COR-L47 (cell line): ENCODE measurements around the gene F5.
A peak's percentile ranks its signal among the peaks of the same experiment; 100 is the strongest.
"Not testable (repeated sequence)": the region's sequence is repeated elsewhere in the genome, so short reads cannot be mapped to it uniquely, and the experiment has no call there.

Experiments used
- DNase-seq: peaks from one replicate; lab custom pipeline; 2025; lab: John Stamatoyannopoulos, UW

The F5 gene

DNA sequence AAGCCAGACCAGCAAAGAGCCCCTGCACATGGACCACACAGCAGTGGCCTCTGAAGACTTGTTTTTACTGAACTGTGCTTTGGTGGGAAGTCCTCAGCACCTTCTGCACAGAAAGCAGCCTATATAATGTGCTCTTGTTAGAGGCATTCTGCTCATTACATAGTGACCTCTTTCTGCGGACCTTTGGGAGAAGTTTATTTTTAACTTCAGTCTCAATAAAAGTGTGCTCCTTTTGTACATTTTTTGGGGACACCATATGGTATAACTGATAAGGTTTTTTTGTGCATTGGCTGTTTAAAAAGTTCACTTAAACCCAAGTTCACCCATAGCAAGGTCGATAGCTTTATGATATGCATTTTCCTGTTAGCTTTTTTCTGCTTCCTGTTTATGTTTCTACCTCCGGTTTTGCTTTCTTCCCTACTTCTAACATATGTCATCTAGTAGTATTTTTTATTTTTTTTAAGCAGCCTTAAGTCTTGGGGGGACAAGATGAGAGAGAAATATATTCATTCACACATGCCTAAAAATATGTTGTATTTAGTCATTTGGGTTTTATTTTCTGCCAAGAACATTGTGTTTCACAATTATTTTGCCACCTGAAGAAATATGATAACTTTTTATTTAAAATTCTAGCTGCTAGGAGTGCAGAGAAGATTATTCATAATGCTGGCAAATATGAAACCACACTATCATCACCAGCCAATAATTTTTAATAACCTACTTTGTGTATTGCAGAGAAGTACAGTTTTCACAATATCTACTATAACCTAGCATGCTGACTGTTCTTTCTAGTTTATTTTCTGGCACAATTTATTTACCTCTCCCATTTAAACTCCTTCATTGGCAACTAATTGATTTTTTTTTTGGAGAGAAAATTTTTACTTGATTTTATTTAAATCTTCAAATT is 77.6 kb downstream of the F5 start:
- no peak for DNase-seq

DNA sequence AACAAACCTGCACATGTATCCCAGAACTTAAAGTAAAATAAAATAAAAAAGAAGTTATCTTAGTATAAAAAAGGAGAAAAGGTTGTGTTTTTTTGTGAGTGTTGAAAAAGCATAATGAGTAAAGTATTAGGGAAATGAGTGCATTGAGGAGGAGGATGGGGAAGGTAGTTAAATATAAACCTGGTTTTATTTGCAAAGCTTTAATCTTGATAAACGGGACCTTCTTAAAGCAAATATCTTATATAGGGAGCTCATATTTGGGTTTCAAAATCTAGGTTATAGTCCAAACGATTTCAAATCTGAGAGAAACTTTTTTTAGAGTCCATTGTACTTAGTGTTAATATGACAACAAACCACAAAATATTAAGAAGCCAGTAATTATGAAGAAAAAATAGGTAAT is 78.9 kb downstream of the F5 start:
- no peak for DNase-seq

DNA sequence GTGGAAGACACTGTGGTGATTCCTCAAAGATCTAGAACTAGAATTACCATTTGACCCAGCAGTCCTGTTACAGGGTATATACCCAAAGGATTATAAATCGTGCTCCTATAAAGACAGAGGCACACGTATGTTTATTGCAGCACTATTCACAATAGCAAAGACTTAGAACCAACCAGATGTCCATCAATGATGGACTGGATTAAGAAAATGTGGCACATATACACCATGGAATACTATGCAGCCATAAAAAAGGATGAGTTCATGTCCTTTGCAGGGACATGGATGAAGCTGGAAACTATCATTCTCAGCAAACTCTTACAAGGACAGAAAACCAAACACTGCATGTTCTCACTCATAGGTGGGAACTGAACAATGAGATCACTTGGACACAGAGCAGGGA is 82.7 kb downstream of the F5 start:
- not testable (repeated sequence) for DNase-seq

DNA sequence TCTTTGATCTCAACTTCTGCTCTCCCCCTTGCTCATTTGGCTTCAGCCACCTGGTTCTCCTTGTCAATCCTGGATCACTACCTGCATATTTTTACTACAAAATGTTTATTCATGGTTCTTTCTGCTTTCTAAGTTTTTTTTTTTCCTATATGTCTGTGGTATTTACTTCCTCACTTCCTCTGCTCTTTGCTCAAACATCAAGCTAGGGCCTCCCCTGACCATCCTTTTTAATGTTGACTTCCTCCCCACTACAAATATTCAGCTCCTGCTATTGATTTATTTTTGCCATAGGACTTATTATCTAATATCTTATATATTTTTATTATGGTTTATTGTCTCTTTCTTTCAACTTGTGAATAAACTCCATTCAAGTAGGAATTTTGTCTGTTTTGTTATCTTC is 86.5 kb downstream of the F5 start:
- no peak for DNase-seq

DNA sequence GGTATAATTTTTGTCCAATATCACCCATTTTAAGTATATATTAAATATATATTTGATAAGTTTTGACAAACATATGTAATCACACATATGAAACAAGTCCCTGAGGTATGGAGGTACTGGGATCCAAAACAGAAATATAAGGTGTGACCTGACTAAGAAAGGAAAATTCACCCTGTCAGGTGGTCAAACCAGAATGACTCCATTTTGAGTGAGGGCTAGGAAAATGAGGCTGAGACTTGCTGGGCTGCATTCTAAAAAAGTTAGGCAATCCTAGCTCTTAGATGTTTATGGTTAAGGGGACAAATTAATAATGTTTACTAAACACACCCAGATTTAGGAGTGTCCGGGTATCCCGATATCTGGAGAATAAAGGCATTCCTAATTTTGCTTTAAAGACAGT is 89.0 kb downstream of the F5 start:
- no peak for DNase-seq

DNA sequence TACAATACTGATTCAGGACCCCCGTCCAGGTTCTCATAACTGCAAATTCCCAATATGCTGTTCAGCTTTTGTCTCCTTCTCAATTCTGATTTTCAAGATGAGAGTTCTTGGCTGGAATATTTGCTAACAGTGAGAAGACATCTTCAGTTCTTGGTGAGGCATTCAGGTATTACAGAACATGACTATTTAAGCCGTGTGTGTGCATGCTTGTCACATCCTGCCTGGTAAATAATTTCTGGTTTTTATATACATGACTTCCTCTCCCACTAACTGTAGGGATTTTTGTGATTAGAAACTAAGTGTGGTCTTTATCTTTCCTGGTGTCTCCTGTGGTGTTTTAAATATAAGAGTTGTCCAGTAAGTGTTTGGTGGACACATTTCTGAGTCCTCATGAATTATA is 90.4 kb downstream of the F5 start:
- DNase-seq, result no peak

DNA sequence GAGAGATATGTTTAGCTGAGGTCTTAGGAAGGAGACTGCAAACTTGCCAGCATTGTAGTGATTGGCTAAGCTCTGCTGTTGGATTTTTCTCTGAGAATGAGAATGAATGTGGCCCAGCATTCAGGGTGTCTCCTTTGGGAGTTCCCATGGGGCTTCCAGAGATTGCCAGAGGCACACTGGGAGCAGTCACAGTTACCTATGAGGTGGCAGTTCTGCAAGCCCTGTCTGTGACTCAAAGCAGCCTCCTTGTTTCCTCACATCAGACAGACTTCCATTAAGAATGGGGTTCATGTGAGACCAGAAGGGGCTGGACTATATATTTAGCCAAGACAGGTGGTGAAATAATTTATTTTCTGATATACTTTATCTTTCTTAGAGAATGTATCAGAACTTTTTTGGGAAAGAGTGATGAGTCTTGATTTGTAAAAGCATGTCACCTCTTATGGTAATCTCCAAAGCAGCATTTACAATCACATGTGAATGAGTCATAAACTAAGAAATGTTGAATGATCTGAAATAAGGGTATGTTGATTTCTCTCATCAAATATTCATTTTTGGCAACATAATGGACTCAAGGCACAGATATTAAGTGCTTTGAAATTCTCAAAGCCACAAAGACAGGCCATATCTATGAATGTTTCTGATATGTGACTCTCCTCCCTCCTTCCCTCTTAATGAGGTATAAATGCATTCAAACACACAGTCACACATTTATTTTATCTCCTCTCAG is 91.1 kb downstream of the F5 start:
- no peak for DNase-seq

DNA sequence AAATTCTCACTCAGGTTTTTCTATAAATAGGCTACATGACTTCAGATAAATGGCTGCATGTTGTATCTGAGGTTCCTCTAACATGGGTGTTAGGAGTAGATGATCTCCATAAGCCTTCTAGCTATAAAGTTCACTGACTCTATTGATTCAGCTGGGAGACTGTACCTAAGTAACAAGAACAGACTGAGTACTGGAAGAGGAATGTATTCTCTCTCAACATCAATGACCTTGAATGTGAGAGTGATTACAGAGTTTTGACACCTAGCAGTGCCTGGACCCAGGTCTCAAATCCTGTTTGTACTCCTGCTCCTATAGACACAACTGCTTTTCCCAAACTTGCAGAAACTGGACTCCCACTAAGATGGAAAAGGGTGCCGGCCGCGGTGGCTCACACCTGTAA is 91.9 kb downstream of the F5 start:
- no peak for DNase-seq

DNA sequence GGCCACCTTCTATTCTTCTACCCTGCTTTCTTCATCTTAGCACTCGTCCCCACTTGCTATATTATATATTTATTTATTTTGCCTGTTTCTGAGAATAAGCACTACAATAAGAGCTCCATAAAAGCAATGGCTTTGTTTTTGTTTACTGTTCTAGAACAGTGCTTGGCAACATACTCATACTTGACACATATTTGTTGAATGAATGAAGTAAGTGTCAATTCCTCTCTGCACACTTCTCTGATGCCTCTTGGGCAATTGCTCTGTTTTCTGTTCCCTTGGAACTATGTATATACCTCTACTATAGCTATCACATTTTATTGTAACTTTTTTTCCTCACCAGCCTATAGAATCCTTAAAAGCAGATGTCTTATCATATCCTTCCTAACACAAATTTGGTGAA is 93.0 kb downstream of the F5 start:
- no peak for DNase-seq

DNA sequence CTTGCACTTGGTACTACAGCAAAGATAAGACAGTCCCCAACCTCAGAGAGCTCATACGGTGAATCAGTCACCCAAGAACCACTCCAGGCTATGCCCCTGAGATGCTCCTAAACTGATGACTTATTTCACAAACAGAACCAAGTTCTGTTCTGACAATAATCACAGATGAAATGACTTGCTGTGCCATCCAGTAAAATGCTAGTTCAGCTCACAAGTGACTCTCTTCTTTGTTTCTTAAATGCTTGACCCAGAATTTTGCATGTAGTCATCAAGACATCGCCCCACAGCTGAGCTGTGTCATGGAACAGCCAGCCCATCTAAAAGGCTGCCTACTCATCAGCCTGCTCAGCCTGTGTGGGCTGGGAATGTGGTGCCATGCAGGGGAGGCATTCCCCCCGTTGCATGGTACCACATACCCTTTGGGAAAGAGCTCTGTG is 94.4 kb downstream of the F5 start:
- no peak for DNase-seq

DNA sequence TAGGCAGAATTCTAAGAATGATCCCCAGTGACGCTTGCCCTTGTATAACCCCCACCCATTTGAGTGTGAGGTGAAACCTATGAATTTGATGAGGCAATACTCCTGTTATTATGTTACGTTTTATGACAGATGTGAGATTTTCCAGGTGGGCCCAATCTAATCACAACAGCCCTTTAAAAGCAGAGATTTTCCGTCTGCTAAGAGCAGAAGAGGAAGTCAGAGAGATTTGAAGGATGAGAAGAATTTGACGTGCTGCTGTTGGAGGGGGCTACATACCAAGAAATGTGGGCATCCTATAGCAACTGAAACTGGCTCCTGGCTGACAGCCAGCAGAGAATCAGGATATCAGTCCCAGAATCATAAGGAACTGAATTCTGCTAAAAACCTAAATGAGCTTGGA is 98.1 kb downstream of the F5 start:
- no peak for DNase-seq

DNA sequence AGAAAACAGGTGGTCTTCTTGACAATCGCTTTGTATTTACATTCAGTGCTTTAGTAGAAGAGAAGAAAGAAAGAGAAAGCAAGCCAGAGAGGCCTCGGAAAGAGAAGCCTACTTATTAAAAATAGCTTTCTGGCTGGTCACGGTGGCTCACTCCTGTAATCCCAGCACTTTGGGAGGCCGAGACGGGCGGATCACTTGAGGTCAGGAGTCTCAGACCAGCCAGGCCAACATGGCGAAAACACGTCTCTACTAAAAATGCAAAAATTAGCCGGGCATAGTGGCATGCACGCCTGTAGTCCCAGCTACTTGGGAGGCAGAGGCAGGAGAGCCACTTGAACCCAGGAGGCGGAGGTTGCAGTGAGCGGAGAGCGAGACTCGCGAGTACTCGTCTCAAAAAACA is 98.7 kb downstream of the F5 start:
- DNase-seq, result no peak

DNA sequence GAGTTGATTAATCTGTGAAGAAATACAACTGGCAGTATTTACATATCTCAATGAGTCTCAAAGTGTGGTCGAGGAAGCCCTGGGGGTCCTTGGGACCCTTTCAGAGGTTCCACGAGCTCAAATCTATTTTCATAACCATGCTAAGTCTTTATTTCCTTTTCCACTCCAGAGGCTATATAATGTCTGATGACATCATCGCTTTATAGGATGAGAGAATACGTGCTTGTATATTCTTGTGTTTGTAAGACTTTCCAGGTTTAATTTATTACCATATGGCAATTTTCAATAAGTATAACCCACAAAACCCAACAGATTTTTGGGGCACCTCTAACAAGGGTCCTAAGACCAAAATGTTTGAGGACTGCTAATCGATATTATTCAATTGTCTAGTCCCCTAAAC is 99.1 kb downstream of the F5 start:
- DNase-seq, result no peak

DNA sequence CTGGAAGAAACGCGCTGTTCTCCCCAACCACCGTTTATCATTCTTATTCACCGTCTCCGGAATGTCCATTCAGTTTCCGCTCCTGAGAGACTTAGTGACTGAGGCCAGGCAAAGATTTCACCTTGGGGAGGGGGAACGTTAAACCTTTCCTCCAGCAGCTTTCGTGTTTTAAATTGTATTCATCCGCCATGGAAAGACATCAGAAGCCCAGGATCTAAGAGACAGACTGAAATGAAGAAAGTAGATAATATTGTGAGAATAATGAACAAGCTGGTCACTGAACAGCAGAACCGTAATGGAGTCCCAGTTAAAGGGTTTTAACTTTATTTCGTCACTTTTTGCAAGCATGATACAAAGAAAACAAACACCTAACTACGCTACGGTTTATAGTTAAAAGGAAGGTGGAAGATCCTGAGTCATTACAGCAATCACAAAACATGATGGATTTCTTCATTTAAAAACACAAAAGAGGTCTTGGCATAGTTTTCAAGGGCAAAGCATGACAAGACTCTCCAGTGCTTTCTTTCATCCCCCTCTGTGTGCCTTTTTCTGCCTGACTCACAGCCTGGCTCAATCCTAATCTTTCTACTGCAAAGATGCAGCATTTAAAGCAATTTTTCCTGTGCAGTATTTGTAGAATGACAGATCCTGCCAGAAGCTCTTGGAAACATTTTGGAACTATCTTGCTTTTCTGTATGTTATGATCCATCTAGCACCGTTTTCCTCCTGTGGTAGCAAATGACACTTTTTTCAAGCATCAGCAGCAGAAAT is 99.8 kb downstream of the F5 start:
- DNase-seq, result no peak

DNA sequence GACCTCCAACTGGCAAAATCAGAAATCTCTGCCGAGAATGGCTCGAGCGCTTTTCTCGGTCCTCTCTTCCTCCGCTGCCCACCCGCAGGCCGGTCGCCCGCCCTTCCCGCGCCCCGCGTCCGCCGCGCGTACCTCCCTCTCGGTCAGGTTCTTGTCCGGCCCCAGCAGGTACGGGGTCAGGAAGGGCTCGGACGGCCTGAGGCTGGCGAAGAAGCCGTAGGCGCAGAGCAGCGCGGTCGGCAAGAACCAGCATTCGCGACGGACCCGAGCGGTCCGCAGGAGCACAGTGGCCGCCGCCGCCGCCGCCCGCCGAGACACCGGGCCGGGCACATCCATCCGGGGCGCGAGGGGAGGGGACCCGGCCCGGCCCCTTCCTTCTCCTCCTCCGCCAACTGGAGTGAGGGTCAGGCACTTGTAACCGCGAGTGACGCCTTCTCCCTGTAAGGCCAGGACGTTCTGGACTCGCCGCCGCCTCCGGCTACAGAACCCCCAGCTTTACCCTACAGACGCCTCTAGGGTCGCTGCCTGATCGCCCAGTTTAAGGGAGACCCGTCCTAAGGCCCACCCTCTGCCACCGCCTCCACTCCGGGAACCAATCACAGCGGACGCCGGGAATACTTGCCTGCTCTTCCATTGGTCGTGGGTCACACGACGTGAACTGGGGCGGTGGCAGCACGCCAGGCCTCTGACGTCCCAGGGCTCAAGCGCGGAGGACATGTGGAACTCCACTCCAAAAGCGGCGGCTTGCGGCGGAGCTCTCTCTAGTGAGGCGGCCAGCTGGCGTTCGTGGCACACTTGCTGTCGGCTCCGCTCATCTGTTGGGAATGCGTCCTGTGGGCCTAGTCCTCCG is 100.6 kb downstream of the F5 start, which contains the start of gene SLC19A2:
Gene SLC19A2 (minus strand): TSS at position 514 of the 850 bp plus-strand sequence. CDS start 178 bp downstream, at position 336.
- peak; percentile 99 for DNase-seq

DNA sequence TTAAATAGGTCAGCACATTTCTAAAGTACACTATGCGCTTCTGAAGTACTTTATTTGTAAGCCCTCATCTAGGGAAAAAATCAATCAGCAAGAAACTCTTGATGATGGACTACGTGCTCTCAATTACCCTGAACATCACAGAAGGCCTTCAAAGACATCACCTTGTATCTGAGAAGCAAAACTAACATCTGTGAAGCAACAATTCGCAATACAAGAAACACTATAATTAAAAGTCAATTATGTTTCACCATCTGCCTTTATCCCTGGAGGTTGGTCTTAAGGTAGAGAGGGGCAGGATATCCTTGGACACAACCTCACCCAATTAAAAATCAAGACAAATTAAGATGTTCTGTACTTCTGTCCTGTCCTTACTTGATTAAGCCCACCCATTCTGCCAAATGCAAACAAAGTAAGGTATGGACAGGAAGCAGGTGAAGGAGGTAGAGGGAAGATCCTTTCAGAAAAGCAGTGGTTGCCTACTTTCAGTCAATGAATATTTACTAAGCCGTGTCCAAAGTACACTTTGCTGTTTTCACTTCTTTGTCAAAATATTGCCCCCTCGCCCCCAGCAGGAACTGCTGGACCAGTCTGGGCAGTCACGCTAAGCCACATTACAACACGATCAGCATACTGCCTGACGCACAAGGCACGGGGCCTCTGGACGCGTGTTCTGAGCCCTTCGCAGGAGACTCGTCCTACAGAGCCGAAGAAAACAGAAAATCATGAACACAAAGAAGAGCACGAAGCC is 101.4 kb downstream of the F5 start:
- peak; percentile 50 for DNase-seq

DNA sequence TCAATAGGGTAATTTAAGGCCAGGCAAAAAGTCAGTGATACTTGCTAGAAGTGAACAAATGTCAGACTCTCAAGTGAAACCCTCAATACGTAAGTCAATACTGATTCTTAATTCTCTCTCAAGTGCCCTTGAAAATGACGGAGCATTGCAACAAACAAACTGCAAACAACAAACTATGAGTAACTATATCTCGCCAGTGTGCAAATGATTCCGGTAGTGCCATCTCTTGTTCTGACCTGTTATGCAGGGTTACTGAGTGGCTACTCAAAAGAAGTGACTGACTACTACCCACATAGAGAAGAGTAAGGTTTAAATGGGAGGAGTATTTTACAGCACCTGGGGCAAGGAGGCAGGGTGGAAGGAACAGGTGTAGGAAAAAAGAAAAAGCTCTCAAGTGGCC is 102.2 kb downstream of the F5 start:
- no peak for DNase-seq

DNA sequence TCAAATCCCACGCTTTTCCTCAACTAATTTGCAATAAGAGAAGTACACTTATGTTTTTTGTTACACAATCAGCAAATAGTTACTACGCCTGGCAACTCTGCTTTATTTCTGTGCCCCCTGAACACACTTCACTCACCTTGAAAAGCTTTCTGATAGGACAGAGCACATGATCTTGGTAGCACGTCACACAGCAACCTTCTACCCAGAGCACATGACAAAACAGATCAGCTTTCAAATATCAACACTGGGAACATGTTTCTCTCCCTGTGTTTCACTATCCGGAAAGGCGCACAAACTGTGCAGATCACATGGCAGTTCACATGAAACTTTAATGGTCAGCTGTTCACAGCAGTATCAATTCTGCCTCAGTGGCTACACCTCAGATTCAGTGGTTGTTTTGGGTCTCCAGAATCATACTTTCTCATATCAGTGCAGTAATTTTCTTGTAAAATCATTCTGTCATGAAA is 102.7 kb downstream of the F5 start:
- DNase-seq, result peak; percentile 7

DNA sequence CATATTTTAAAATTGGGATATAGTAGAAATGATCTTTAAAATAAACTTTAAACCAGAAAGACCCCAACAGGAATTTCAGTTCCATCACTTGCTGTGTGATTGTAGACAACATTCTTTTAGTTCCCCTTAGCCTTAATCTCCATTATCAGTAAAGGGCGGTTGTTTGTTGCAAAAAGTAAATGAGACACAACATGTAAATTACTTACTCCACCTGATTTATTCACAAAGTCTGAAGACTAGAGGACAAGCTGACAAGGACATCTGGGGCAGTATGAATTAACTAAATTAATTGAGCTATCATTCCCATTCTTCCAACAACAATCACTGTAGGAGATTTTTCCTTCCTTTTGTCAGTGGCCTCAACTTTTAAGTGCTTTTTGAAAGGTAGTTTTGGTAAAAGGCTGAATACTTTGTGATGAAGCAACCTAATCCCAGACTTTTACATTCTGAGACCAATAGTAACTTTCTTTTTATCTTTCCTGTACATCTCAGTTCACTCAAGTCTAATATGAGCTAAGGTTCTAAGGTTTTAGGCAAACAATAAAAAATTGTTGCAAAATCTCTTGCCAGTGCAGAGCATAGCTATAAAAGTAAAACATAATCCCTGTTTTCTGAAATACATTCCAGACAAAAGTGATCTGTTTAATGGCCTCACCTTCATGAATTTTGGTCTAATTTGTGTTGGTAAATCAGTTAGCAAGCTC is 106.8 kb downstream of the F5 start:
- no peak for DNase-seq

DNA sequence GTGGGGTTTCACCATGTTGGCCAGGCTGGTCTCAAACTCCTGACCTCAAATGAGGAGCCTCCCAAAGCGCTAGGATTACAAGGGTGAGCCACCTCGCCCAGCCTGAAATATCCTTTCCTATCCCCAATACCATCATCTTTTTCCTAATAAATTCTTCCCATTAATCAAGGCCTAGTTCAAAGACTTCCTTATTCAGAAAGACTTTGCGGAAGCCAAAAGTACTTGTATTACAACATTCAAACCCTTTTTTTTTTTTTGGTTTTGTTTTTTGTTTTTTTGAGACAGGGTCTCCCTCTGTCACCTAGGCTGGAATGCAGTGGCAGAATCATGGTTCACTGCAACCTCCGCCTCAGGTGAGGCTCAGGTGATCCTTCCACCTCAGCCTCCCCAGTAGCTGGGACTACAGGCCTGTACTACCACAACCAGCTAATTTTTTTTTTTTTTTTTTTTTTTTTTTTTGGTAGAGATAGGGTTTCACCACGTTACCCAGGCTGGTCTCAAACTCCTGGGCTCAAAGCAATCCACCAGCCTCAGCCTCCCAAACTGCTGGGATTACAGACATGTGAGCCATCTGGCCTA is 108.1 kb downstream of the F5 start:
- DNase-seq, result no peak
